ENCODE results near the gene MIGA2. TPM values are rescaled to one million over a fixed set of nuclear protein-coding genes. Genes with fewer than 3 reads are reported as not detected.

MIGA2 gene
- total RNA-seq, 1 experiment from 2014 or later: 23.7 TPM

DNA sequence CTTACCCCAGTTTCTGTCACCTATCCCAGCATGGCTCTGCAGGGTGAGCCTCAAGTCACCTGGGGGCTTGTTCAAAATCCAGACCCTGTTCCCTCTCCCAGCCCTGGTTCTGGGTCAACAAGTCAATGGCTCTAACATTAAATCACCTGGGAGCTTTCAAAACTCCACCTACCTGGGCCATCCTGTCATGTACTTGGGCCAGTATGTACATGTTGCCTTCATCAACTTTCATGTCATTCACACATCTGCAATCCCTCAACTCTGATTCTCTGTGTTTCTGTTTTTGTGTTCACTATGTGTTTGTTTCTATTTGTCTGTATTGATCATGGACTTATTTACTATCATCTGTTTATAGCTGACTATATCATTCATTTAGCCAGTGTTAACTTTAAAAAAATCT, 6.2 kb upstream of the MIGA2 start:
- no TSS peak for BruUV-seq (replicated peaks)
- H3K4me2 ChIP-seq (ENCODE audit: low read length): no peak overlapping the region
- ChIA-PET RAD21 (ENCODE audit: low non-redundant PET in 1 of 2, low total read pairs in 2 of 2, uncharacterized antibody in 2 of 2, unreplicated experiment in 2 of 2) (no interaction called here), CTCF (no interaction called here), POLR2A (no interaction called here)
- intact Hi-C loops (cut with micrococcal nuclease): no loop called here
- no peak for ATAC-seq
- no peaks in the 10 kb centered on the region for H3K9me2 ChIP-seq (ENCODE audit: insufficient read depth)
- H3K27ac ChIP-seq (ENCODE audit: low read depth, low read length): no peak overlapping the region
- no peak overlapping the region for H3K4me3 ChIP-seq (replicated peaks in 1 of 2; ENCODE audit: low read depth in 1 of 2, low read length in 2 of 2)
- no peaks in the 10 kb centered on the region for H3K36me3 ChIP-seq (ENCODE audit: control insufficient read depth in 1 of 2, insufficient read depth in 2 of 2, low read length in 2 of 2)
- H3K79me2 ChIP-seq (ENCODE audit: insufficient read depth, low read length): peaks cover 19% of the 10 kb centered on the region
- H3K9me3 ChIP-seq (ENCODE audit: control insufficient read depth in 1 of 2, insufficient read depth in 1 of 2, low read depth in 1 of 2, low read length in 2 of 2): no peaks in the 10 kb centered on the region
- no peak overlapping the region for H3K9ac ChIP-seq (ENCODE audit: low read length)
- no peak for DNase-seq (ENCODE audit: low read depth, low spot score)
- H3K27me3 ChIP-seq (ENCODE audit: insufficient read depth, low read length): no peaks in the 10 kb centered on the region
- TF ChIP-seq POLR2A (IDR thresholded peaks at IDR 0.05; ENCODE audit: borderline replicate concordance, extremely low read depth, insufficient read depth, insufficient read length) (no peak), YY1 (IDR thresholded peaks at IDR 0.05; ENCODE audit: extremely low read depth, insufficient replicate concordance, low read depth, low read length) (no peak), CTCF (IDR thresholded peaks at IDR 0.05 in 2 of 3, conservative IDR thresholded peaks at IDR 0.05 in 1 of 3; ENCODE audit: borderline replicate concordance in 1 of 3, insufficient read depth in 1 of 3, low read depth in 2 of 3, low read length in 2 of 3) (no peak), EZH2phosphoT487 (IDR thresholded peaks at IDR 0.05; ENCODE audit: borderline replicate concordance) (no peak), JUND (IDR thresholded peaks at IDR 0.05) (no peak), EGR1 (IDR thresholded peaks at IDR 0.05; ENCODE audit: low read depth) (no peak), POLR2AphosphoS5 (IDR thresholded peaks at IDR 0.05; ENCODE audit: low read depth, low read length) (no peak), SP1 (IDR thresholded peaks at IDR 0.05; ENCODE audit: low read depth) (no peak), RAD21 (IDR thresholded peaks at IDR 0.05; ENCODE audit: low read depth) (no peak), SIN3A (IDR thresholded peaks at IDR 0.05; ENCODE audit: low read depth) (no peak), SRF (IDR thresholded peaks at IDR 0.05; ENCODE audit: low read depth) (no peak), ELF1 (IDR thresholded peaks at IDR 0.05; ENCODE audit: borderline replicate concordance, low read depth) (no peak), ZFX (IDR thresholded peaks at IDR 0.05) (no peak), ZBTB33 (IDR thresholded peaks at IDR 0.05; ENCODE audit: extremely low read depth, insufficient replicate concordance, low read length) (no peak), CBX3 (IDR thresholded peaks at IDR 0.05; ENCODE audit: low read depth) (no peak), ZNF274 (IDR thresholded peaks at IDR 0.05; ENCODE audit: low read depth, low read length) (no peak), REST (IDR thresholded peaks at IDR 0.05; ENCODE audit: low read depth) (no peak)
- TF ChIP-seq, protein P1, sequence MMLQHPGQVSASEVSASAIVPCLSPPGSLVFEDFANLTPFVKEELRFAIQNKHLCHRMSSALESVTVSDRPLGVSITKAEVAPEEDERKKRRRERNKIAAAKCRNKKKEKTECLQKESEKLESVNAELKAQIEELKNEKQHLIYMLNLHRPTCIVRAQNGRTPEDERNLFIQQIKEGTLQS (IDR thresholded peaks at IDR 0.05): no peak
- TF ChIP-seq, protein P2, sequence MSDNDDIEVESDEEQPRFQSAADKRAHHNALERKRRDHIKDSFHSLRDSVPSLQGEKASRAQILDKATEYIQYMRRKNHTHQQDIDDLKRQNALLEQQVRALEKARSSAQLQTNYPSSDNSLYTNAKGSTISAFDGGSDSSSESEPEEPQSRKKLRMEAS (IDR thresholded peaks at IDR 0.05): no peak
- peaks cover 21 to 26% of the 10 kb centered on the region in 2 experiments; a peak in 3 of 4 replicates for H3K4me1 ChIP-seq (ENCODE audit: control insufficient read depth in 1 of 2, insufficient read depth in 2 of 2, low read length in 2 of 2)
- H2AFZ ChIP-seq (ENCODE audit: low read depth, low read length, poor library complexity, severe bottlenecking): no peak overlapping the region
- no peaks in the 10 kb centered on the region; the same call in 1 of the 2 replicates for H4K20me1 ChIP-seq (ENCODE audit: insufficient read depth)
